ENCODE measurements around the gene RETREG3. TPM values are rescaled to one million over a fixed set of nuclear protein-coding genes. Genes with fewer than 3 reads are reported as not detected.

Gene RETREG3
- total and polyA plus RNA-seq, 9 of the 15 experiments (the other 6 are each of a cell fraction or from before 2014, with no cell fraction given) = 4.1 to 39.0 (median 16.9) TPM

GRCh38 chr17:42561897-42562387 lies 47.2 kb downstream of the RETREG3 start, which contains the start of gene COASY (continued):
- TF ChIP-seq RNF2 (IDR thresholded peaks at IDR 0.05) (peak; percentile 27; the same call in 1 of the 2 replicates), ZBTB9 (CRISPR knock-in tag; IDR thresholded peaks at IDR 0.05) (no peak), DNMT1 (IDR thresholded peaks at IDR 0.05) (no peak), GTF2F1 (IDR thresholded peaks at IDR 0.05; ENCODE audit: low read depth, low read length) (no peak), IRF1 (CRISPR knock-in tag; IDR thresholded peaks at IDR 0.05; ENCODE audit: borderline replicate concordance) (no peak), MAFK (IDR thresholded peaks at IDR 0.05; ENCODE audit: low read length) (0 out of 2 replicates have a peak, but pooled peaks have one; percentile 25), SMAD3 (CRISPR knock-in tag; conservative IDR thresholded peaks at IDR 0.05) (no peak), TEAD2 (tag; IDR thresholded peaks at IDR 0.05) (no peak), ZNF277 (CRISPR knock-in tag; IDR thresholded peaks at IDR 0.05; ENCODE audit: borderline replicate concordance) (no peak), SUPT5H (IDR thresholded peaks at IDR 0.05) (peak; percentile 74), PBX2 (CRISPR knock-in tag; IDR thresholded peaks at IDR 0.05; ENCODE audit: low read depth) (no peak), PBX2 (tag; conservative IDR thresholded peaks at IDR 0.05; ENCODE audit: low read depth) (no peak), TEAD1 (CRISPR knock-in tag; IDR thresholded peaks at IDR 0.05) (no peak), ZNF280B (CRISPR knock-in tag; IDR thresholded peaks at IDR 0.05) (no peak), NELFE (IDR thresholded peaks at IDR 0.05; ENCODE audit: insufficient read depth, insufficient read length) (no peak), SP2 (IDR thresholded peaks at IDR 0.05; ENCODE audit: extremely low read depth, low read depth, low read length, poor library complexity, severe bottlenecking) (no peak), ARID3A (IDR thresholded peaks at IDR 0.05; ENCODE audit: borderline replicate concordance, low read depth, low read length) (no peak), U2AF2 (optimal IDR thresholded peaks at IDR 0.05; ENCODE audit: low read depth, low read length) (no peak), ETV5 (CRISPR knock-in tag; IDR thresholded peaks at IDR 0.05; ENCODE audit: low read depth) (0 out of 2 replicates have a peak, but pooled peaks have one; percentile 29)
